Chondrocyte (in vitro differentiated cells): ENCODE data around the gene ZNF148. TPM values are rescaled to one million over a fixed set of nuclear protein-coding genes. Genes with fewer than 3 reads are reported as not detected.
"Not testable (repeated sequence)": the region's sequence is repeated elsewhere in the genome, so short reads cannot be mapped to it uniquely, and the experiment has no call there.

Source experiments
- DNase-seq: peaks from one replicate; pipeline ENCODE4 v3.0.0; 2021; ENCODE audit warnings: mixed read lengths, low spot score
- H3K27ac Mint-ChIP-seq: one replicate; pipeline ENCODE4 v1.8.0; 2021; ENCODE audit warnings: mild to moderate bottlenecking, moderate library complexity, mixed read lengths; ENCODE audit not compliant: unreplicated experiment
- H3K27me3 Mint-ChIP-seq: 2 replicates; pipeline ENCODE4 v1.8.0; 2021; ENCODE audit warnings: low read depth, mixed read lengths
- H3K36me3 Mint-ChIP-seq: 2 replicates; pipeline ENCODE4 v1.8.0; 2021; ENCODE audit warnings: low read depth, mixed read lengths
- H3K4me1 Mint-ChIP-seq: 2 replicates; pipeline ENCODE4 v1.8.0; 2021; ENCODE audit warnings: low read depth, mild to moderate bottlenecking, mixed read lengths
- H3K4me3 Mint-ChIP-seq: one replicate; pipeline ENCODE4 v1.8.0; 2021; ENCODE audit warnings: mild to moderate bottlenecking, moderate library complexity, mixed read lengths; ENCODE audit not compliant: unreplicated experiment
- H3K9me3 Mint-ChIP-seq: 2 replicates; pipeline ENCODE4 v1.8.0; 2021; ENCODE audit warnings: low read depth, mixed read lengths
- total RNA-seq: library from RNA; stranded (reverse); gene quantifications from 3 replicates; pipeline ENCODE4 v1.2.1, GENCODE V29; 2021
- TF ChIP-seq, protein P1 (sequence below): fragments of 200-600 bp; sonication (generic); IDR thresholded peaks from 2 replicates; pipeline ENCODE4 v1.5.0; 2021; ENCODE audit warnings: antibody characterized with exemption, mild to moderate bottlenecking, moderate library complexity

Gene ZNF148
- total RNA-seq, 1 donor from 2014 or later = 45.9 TPM

DNA sequence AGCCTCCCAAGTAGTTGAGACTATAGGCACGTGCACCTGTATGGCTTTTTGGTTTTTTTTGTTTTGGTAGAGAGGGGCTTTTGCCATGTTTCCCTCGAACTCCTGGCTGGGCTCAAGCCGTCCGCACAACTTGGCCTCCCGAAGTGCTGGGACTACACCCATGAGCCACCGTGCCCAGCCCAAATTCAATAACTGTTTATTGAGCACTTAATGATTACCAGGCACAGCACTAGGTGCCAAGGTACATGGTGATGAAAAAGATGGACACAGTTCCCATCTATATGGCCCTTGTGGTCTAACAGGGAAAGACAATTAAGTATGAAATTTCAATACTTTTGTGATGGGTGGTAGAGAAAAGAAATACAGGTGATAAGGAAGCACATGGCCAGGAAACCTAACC lies 35.8 kb upstream of the ZNF148 start:
- H3K27ac Mint-ChIP-seq = no peak overlapping the region
- H3K4me1 Mint-ChIP-seq = no peaks in the 10 kb centered on the region
- peaks cover 2% of the 10 kb centered on the region for H3K27me3 Mint-ChIP-seq
- TF ChIP-seq, protein P1, sequence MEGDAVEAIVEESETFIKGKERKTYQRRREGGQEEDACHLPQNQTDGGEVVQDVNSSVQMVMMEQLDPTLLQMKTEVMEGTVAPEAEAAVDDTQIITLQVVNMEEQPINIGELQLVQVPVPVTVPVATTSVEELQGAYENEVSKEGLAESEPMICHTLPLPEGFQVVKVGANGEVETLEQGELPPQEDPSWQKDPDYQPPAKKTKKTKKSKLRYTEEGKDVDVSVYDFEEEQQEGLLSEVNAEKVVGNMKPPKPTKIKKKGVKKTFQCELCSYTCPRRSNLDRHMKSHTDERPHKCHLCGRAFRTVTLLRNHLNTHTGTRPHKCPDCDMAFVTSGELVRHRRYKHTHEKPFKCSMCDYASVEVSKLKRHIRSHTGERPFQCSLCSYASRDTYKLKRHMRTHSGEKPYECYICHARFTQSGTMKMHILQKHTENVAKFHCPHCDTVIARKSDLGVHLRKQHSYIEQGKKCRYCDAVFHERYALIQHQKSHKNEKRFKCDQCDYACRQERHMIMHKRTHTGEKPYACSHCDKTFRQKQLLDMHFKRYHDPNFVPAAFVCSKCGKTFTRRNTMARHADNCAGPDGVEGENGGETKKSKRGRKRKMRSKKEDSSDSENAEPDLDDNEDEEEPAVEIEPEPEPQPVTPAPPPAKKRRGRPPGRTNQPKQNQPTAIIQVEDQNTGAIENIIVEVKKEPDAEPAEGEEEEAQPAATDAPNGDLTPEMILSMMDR = no peak
- no peaks in the 10 kb centered on the region for H3K9me3 Mint-ChIP-seq
- H3K4me3 Mint-ChIP-seq = no peak overlapping the region
- no peaks in the 10 kb centered on the region for H3K36me3 Mint-ChIP-seq
- DNase-seq = no peak

DNA sequence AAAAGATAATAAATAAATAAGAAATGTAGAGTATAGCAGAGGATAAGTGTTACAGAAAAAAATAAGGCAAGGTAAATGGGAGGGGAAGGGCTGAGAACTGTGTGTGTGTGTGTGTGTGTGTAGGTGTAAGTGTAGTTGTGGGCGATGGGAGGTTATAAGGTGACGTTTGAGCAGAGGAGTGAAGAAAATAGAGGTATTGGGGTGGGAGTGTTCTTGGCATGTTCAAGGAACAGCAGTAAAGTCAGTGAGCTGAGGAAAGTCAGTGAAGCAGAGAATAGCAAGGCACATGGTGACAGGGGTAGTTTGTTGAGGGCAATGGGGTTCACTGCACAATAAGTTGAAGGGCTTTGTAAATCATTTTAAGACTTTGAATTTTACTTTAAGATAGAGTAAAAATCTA lies 30.9 kb upstream of the ZNF148 start:
- DNase-seq = no peak
- no peaks in the 10 kb centered on the region for H3K36me3 Mint-ChIP-seq
- no peak overlapping the region for H3K27ac Mint-ChIP-seq
- H3K27me3 Mint-ChIP-seq = no peaks in the 10 kb centered on the region
- peaks cover 24% of the 10 kb centered on the region for H3K4me1 Mint-ChIP-seq
- no peaks in the 10 kb centered on the region for H3K9me3 Mint-ChIP-seq
- no peak overlapping the region for H3K4me3 Mint-ChIP-seq
- TF ChIP-seq, protein P1 = no peak

DNA sequence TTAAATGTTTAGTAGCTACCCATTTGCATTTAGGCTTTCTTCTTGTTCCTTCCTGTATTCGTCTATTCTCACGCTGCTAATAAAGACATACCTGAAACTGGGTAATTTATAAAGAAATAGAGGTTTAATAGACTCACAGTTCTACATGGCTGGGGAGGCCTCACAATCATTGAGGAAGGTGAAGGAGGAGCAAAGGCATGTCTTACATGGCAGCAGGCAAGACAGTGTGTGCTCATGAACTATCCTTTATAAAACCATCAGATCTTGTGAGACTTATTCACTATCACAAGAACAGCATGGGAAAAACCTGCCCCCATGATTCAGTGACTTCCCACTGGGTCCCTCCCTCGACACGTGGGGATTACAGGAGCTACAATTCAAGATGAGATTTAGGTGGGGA lies 30.4 kb upstream of the ZNF148 start:
- H3K4me3 Mint-ChIP-seq, H3K36me3 Mint-ChIP-seq, H3K9me3 Mint-ChIP-seq, H3K27ac Mint-ChIP-seq, DNase-seq, H3K27me3 Mint-ChIP-seq: not testable (repeated sequence)
- peaks cover 29% of the 10 kb centered on the region for H3K4me1 Mint-ChIP-seq

DNA sequence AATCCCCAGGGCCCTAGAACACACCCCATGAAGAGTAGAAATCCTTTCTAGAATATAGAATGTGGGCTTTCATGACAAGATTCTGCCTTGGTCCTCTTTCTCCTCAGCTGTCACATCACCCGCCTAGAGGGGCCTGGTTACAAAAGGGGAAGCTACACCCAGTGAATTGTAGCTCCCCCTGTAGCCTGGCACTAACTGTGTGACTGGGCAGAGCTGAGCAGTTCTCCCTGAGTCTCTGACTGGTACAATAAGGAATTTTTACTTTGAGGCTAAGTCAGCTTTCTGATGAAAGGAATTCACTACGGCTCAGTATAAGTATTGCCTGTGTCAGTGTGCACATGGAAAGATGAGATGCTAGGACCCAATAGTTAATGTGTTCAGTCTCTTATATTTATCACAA lies 28.7 kb upstream of the ZNF148 start:
- peak overlapping the region; percentile 66 for H3K27ac Mint-ChIP-seq
- H3K4me3 Mint-ChIP-seq = no peak overlapping the region
- no peaks in the 10 kb centered on the region for H3K9me3 Mint-ChIP-seq
- H3K36me3 Mint-ChIP-seq = no peaks in the 10 kb centered on the region
- TF ChIP-seq, protein P1 = peak; percentile 71
- peaks cover 42% of the 10 kb centered on the region for H3K4me1 Mint-ChIP-seq
- DNase-seq = no peak
- no peaks in the 10 kb centered on the region for H3K27me3 Mint-ChIP-seq

DNA sequence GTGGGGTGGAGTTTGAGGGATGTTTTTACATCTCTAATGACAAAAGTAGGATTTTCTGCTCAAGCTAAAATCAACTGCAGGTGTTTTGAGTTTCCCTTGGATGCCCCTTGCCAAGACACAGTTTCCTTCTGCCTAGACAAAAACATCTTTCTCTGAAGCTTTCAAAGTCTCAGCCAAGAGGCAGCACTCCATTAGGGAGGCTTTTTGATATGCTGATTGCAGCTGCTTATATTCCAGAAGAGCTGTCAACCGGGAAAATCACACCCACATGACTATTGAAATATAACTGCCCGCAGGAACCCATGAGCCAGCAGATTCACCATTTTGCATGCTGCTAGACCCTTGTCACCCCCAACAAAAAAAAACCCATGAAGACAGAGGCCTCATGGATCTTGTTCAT lies 27.5 kb upstream of the ZNF148 start:
- Mint-ChIP-seq H3K4me1 (peaks cover 46% of the 10 kb centered on the region), H3K27me3 (no peaks in the 10 kb centered on the region), H3K9me3 (no peaks in the 10 kb centered on the region), H3K36me3 (no peaks in the 10 kb centered on the region), H3K27ac (no peak overlapping the region), H3K4me3 (no peak overlapping the region)
- no peak for DNase-seq
- TF ChIP-seq, protein P1 = no peak

DNA sequence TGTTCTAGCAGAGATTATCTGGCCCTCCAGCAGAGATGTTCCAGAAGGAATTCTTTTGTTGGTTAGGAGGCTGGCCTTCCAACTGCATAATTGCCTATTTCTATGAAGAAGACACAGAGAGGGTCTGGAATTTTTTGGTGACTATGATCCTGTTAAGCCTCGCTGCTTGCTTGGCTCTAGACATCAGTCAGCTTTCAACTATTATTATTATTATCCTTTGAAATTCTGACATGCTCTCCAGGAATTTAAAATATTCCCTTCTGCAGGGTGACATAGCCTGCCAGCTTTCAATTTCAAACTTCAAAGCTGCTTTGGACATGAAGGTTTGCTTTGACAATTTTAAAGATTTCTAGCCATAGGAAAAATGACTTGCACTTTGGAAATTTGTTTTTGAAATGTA lies 26.3 kb upstream of the ZNF148 start:
- H3K27ac Mint-ChIP-seq = peak overlapping the region; percentile 41
- no peak overlapping the region for H3K4me3 Mint-ChIP-seq
- H3K4me1 Mint-ChIP-seq = peaks cover 46% of the 10 kb centered on the region
- H3K36me3 Mint-ChIP-seq = no peaks in the 10 kb centered on the region
- TF ChIP-seq, protein P1 = no peak
- no peaks in the 10 kb centered on the region for H3K27me3 Mint-ChIP-seq
- no peak for DNase-seq
- no peaks in the 10 kb centered on the region for H3K9me3 Mint-ChIP-seq
